NT2/D1 (cell line): ENCODE measurements around the gene MRFAP1L1.

ENCODE experiments used
- SUZ12 ChIP-seq: IDR thresholded peaks from 2 replicates; pipeline ENCODE4 v1.6.1; 2011; ENCODE audit not compliant: insufficient read length, insufficient read depth; ENCODE audit errors: extremely low read depth
- YY1 ChIP-seq: IDR thresholded peaks from 2 replicates; pipeline ENCODE4 v1.6.1; 2011; ENCODE audit not compliant: insufficient read length, insufficient read depth
- ZNF274 ChIP-seq: IDR thresholded peaks from 2 replicates; pipeline ENCODE4 v1.6.1; 2011; ENCODE audit warnings: mild to moderate bottlenecking, low read depth, low read length

- no peak for TF ChIP-seq YY1
- no peak for TF ChIP-seq SUZ12
- TF ChIP-seq ZNF274, result no peak
Measured at GRCh38 chr4:6746721-6747293, 37.1 kb upstream of the MRFAP1L1 start.
